Gastroesophageal sphincter (tissue), 3 donors: ENCODE measurements around the gene ZBTB18.

Experiments
- EP300 ChIP-seq: sonication (generic); formaldehyde crosslinking; IDR thresholded peaks from one replicate; pipeline ENCODE4 v1.6.1; 2017; ENCODE audit warnings: antibody characterized with exemption, mild to moderate bottlenecking
- POLR2AphosphoS5 ChIP-seq: sonication (generic); formaldehyde crosslinking; IDR thresholded peaks from one replicate; pipeline ENCODE4 v1.6.1; 2017; ENCODE audit warnings: antibody characterized with exemption
- TF ChIP-seq, protein P1 (sequence below), 4 experiments: fragments of 200-600 bp in 2 of 4; fragments of 450-650 bp in 2 of 4; sonication (generic) in 1 of 4; IDR thresholded peaks; one replicate each; pipeline ENCODE4 v1.5.1; 2017 to 2019; ENCODE audit warnings: antibody characterized with exemption in 4 of 4, mild to moderate bottlenecking in 2 of 4, moderate library complexity in 2 of 4

DNA sequence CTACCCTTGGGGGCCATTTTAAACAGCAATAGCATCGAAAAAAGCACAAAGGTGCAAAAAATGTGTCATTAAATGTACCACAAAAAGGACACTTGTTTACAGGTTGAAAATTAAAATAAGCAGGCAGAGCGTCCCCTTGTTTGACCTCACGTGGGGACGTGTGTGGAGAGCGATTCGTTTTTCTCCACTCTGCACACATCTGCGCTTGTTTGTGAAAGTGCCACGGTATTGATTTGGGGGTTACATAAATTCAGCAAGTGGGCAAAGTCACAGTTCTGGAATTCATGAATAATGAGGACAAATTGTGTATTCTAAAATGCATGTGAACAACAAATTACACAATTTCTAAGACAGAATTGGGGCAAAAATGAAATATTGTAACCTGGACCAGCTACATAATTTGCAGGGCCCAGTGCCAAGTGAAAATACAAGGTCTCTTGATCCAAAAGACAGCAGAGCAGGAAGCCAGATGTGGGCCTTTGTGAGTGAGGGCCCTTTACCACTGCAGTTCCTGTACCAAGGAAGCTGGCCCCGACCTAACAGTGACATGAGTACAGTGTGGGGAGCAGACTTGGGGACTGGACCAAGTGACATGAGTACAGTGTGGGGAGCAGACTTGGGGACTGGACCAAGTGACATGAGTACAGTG, 43.9 kb downstream of the ZBTB18 start:
- TF ChIP-seq, protein P1, sequence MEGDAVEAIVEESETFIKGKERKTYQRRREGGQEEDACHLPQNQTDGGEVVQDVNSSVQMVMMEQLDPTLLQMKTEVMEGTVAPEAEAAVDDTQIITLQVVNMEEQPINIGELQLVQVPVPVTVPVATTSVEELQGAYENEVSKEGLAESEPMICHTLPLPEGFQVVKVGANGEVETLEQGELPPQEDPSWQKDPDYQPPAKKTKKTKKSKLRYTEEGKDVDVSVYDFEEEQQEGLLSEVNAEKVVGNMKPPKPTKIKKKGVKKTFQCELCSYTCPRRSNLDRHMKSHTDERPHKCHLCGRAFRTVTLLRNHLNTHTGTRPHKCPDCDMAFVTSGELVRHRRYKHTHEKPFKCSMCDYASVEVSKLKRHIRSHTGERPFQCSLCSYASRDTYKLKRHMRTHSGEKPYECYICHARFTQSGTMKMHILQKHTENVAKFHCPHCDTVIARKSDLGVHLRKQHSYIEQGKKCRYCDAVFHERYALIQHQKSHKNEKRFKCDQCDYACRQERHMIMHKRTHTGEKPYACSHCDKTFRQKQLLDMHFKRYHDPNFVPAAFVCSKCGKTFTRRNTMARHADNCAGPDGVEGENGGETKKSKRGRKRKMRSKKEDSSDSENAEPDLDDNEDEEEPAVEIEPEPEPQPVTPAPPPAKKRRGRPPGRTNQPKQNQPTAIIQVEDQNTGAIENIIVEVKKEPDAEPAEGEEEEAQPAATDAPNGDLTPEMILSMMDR (IDR thresholded peaks at IDR 0.05), result no peak
- TF ChIP-seq POLR2AphosphoS5 (no peak), EP300 (no peak)
